H1 (cell line): ENCODE measurements around the gene OXLD1.

Experiments used
- EGR1 ChIP-seq: IDR thresholded peaks from 2 replicates; pipeline ENCODE4 v1.6.1; 2011; ENCODE audit warnings: low read depth, low read length, borderline replicate concordance
- EZH2 ChIP-seq: fragments of 200-600 bp; sonication (generic); IDR thresholded peaks from 2 replicates; pipeline ENCODE4 v1.7.1; 2012; ENCODE audit warnings: low read depth, mild to moderate bottlenecking, moderate library complexity, low read length, inconsistent platforms; ENCODE audit not compliant: severe bottlenecking
- POLR2A ChIP-seq, 2 experiments: IDR thresholded peaks; 1 replicate in 1 of 2; 2 replicates in 1 of 2; pipeline ENCODE4 v1.6.1; 2011; ENCODE audit warnings: low read depth in 2 of 2, low read length in 2 of 2, mild to moderate bottlenecking in 2 of 2; ENCODE audit errors: control extremely low read depth in 1 of 2
- YY1 ChIP-seq: IDR thresholded peaks from 2 replicates; pipeline ENCODE4 v1.6.1; 2011; ENCODE audit warnings: low read depth, mild to moderate bottlenecking, low read length

GRCh38 chr17:81638683-81639082 is 27.7 kb downstream of the OXLD1 start:
- TF ChIP-seq EZH2, result no peak
- TF ChIP-seq YY1, result no peak
- TF ChIP-seq EGR1, result no peak
- no peak for TF ChIP-seq POLR2A (IDR thresholded peaks at IDR 0.05; ENCODE audit: control extremely low read depth in 1 of 2, low read depth in 2 of 2, low read length in 2 of 2)
